HUDEP-2 (cell line): ENCODE data around the gene TOX2.

ENCODE experiments used
- DNase-seq, 76 experiments: peaks; one replicate each; lab custom pipeline; 2025; ENCODE audit not compliant: unreplicated experiment in 76 of 76; lab: John Stamatoyannopoulos, UW

Gene TOX2

DNA sequence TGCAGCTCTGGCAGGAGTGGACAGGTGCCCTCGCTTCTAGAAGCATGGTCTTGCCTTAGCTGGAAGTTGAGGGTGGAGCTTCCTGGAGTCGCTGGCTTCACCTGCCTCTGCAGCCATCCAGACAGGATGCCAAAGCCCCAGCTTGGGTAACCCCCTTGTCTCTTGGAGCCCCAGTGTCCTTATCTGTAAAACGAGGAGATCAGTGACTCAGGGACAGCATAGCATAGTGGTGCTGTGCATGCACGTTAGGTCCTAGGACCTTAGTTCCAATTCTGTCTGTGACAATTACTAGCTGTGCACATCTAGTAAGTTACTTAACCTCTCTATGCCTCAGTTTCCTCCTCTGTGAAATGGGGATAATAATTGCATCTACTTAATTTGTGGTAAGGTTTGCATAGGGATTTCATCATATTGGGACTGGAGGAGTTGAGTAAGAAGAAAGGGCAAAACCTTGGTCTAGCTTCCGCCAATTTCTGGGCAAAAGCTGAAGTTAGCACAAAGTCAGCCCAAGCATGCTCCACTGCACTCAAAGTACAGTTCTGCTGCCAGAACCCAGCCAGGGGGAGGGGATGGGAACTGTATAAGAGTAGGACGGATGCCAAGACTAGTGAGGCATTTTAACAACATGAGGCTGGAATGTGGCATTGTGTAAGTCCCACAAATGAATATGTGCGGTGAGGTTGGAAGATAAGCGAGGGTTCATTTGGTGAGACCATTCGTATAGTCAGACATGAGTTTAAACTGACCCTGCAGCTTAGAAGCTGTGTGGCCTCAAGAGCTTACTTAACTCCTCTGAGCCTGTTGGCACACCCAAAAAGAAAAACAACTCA lies 24.5 kb downstream of the TOX2 start:
- DNase-seq, result no peak

DNA sequence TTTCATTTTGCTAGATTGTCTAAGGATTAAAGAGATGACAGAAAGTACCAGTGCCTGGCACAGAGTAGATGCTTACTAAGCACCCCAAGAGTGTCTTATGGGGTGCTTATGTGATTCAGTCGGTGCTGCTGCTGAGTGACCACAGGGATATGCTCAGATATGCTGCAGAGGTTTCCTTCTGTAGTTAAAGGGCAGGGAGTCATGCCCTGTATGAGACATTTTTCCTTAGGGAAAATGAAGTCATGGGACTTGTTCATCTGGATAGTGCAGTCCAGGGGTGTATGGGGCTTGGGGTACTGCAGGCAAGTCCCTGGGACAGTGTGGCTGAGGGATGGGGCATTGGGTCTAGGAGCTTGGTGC lies 25.1 kb downstream of the TOX2 start:
- DNase-seq, result no peak

DNA sequence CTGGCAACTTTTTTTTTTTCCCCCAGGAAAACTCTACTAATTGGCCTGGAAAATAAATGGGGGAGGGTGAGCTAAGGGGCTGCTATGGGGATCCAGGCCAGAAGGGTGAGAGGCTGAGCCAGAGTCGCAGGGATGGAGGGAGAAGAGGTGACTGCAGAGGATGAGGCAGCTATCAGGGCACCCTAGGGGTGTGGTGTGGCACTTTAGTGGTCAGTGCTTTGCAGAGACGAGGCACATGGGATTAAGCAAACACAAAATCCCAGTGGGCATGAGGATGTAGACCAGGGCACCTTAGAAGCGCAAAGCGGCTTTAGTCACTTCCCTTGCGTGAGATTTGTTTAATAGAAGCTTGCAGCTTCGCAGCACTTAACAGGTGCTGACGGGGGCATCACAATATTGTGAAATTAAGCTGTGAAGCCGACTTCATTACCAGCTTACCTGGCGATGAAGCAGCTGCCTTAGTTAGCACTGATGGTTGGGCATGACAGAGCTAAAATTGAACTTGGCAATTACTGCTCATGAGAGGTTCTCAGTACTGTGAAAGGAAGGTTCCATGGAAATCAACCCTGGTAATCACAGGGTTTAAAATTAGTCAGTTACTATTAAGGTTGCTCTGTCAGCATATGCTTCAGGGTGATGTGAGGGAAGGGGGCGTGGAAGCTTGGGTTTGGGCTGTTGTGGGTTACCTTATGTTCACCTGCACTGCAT lies 26.0 kb downstream of the TOX2 start:
- no peak for DNase-seq

DNA sequence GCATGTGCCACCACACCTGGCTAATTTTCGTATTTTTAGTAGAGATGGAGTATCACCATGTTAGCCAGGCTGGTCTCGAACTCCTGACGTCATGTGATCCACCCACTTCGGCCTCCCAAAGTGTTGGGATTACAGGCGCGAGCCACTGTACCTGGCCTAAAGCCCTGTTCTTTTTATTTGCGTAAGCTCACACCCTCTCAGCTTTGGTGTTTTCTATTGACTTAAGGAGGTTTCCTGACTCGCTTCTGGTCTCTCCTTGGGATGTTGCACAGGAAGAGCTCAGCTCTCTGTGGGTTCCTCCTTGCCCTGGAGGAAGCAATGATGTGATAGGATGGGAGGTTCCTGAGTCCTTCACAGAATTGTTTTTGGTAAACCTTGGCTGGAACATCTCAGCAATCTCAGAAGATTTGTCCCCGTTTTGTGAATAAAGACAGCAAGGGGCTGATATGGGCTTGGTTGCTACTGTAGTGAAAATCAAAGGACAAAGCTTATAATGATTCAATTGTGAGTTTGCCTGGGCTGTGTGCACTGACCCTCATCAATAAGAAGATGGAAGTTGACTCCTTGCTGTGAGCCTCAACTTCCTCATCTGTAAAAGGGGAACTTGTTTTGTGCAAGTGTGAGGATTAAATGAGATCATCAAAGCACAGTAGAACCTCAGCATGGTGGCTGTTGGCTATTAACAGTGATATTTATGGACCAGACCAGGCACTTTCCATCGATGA lies 27.0 kb downstream of the TOX2 start:
- DNase-seq, result no peak

DNA sequence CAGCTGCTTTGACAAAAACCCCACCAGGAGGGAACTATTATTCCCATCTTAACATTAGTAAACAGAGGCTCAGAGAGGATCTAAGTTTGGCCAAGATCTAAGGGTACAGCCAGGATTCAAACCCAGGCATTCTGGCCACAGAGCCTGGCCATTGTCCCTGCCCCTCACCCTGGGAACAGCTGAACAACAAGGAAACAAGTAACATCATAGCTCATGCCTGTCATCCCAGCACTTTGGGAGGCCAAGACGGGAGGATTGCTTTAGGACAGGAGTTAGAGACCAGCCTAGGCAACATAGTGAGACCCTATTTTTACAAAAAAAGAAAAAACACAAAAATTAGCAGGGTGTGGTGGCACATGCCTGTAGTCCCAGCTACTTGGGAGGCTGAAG lies 27.5 kb downstream of the TOX2 start:
- no peak for DNase-seq

DNA sequence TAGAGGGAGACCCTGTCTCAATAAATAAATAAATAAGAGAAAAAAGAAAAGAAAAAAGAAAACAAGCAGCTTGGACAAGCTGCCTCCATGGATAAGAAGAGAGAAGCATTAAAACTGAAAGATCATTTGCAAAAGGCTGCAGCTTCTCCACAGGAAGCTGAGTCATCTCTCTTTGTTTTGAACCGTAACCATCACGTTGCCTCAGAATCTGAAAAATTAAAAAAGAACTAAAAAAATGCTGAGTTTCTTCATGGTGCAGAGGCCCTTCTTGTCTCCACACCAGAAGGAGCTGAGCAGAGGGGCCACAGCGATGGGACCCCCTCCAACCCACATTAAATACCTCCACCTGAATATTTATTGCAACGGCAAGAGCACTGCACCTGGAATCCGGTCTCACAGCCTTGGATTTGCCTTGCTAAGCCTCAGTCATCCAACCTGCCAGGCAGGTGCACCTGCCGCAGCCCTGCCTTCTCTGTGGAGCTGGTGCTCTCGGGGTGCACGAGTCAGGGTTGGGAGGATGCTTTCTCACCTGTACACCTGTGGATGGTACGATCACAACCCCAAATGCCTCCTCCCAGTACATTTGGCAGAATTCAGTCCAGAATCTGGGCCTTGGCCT lies 28.1 kb downstream of the TOX2 start:
- DNase-seq, result no peak

DNA sequence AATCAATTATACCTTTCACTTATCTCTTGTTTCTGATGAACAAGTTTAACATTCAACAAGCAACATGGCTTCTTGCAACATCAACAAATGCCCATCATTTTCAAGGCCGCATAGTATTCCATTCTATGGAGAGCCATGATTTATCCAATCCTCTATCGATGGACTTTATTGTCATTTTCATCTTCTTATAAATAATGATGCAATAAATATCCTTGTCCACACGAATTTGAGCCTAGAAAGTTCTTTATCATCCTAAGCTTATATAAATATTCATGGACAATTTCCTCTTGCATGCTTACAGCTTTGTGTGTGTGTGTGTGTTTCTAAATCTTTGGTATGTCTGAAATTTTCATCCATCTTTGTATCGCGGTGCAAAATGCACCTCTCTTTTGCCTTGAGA lies 29.1 kb downstream of the TOX2 start:
- DNase-seq, result no peak

DNA sequence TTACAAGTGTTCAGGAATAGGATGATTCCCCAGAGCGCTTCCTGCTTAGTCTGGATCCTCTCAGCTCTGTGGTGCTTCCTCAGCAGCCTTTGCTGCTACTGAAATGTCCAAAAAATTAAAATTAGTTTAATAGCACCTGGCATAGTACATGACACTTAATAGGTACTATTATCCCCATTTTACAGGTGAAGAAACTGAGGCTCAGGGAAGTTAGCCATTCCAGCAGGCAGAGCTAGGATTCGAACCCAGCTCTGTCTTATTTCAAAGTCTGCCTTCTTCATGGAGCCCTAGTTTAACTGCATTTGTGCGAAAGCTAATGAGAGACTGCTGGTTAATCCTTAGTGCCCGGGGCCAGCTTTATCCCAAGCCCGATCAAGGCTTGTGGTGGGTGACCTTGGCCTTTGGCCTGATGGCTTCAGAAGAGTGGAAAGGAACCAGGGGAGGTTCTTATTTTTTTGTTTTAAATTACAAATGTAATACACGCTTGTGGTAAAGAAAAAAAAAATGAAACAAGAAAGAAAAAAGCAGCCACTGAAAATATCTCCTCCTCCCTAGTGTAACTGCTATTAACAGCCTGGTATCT lies 30.1 kb downstream of the TOX2 start:
- no peak for DNase-seq

DNA sequence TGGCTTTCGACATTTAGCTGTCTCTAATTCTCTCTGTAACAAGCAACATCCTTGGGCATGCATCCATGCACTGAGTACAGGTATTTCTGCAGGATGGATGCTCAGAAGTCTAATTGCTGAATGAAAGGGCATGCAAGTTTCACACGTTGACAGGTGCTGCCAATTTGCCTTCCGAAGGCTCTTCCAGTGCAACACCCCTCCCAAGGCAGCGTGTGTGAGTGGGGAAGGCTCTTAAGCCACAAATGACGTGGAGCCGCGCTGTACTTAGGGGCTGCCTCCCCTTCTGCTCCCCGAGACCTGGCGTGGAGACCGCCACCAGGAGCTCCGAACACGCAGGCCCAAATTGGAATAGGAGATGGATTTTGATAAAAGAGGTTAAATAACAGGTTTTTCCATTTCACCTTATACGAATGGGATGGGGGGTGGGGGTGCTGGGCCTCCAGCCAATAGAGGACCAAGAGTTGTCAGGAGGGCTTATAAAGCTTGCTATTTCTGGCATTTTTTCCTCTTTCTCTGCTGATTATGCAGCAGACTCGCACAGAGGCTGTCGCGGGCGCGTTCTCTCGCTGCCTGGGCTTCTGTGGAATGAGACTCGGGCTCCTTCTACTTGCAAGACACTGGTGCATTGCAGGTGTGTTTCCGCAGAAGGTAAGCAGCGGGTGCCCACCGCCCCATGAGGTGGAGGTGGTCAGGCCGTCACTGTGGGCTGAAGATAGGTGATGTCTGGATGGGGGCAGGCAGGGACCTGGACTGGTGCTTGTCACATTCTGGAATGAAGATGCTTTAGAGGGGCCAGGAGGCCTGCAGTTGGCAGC lies 30.9 kb downstream of the TOX2 start:
- no peak for DNase-seq

DNA sequence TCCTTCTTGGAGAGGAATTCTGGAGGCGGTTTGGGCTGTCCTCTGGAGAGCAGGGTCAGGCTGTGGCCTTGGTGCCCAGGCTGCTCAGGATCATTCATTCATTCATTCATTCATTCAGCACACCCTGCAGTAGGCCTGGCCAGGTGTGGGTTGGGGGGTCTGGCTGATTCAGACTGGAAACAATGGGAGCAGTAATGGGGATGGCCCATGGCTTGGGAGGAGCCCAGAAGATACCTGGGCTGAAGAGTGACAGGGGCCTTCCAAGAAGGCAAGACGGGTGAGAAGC lies 31.5 kb downstream of the TOX2 start:
- DNase-seq, result no peak

DNA sequence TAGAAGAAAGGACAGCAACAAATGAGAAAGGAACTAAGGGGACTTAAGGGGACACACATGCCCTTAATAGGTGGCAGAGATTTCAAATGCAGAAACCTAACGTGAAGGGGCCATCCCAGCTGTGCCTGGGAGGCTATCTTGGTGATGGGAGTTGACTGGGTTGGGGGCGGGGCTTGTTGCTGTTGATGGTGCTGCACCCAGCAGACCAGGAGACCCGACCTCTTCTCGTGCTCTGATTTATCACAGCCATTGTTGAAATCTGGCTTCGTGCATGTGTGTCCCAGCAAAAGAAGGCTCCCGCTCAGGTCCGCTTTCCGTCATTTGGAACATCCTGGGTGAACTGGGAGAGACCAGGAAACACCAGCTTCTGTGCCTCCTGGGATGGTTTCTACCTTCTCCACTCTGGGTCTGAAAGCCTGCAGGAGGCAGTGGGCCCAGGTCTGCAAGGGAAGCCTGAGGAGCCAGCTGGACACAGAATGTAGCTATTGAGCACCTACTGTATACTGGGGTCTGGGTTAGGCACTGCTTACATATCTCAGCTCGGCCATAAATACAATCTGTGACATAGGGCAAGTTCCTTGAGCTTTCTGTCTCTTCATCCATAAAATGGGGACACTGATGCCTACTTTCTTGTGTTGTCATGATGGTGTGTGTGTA lies 32.1 kb downstream of the TOX2 start:
- DNase-seq, result no peak

DNA sequence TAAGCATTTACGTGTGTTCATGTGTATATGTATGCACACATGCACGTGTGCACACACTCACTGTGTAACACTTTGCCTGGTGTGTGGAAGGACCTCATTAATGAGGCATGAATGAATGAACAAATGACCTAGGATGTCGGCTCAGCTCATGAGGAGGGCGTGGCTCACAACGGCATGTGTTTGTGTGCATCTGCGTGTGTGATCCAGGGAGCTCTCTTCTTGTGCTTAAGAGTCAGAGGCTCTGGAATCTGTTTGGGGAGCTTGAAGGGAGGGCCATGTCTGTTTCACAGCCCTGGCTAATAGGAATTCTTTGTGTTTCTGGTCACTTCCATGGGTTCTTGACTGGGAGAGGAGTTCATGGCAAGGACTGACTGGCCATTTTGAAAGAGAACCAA lies 32.7 kb downstream of the TOX2 start:
- DNase-seq, result no peak

DNA sequence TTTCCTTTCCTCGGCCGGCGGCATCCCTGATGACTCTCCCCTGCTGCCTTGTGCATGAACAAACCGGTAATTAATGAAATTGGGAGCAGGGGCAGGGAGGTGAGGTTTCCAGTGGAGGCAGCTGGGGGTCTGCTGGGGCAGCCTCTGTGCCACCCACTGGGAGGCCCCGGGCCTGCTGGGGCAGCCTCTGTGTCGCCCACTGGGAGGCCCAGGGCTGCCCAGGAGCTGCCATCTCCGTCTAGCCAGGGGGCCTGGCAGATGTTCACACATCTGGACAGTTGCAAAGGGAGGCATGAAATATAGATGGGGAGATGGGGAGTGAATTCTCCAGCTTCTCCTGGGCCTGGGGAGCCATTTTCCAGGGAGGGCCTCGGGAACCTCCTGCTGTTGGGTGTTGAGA lies 33.8 kb downstream of the TOX2 start:
- DNase-seq, result no peak

DNA sequence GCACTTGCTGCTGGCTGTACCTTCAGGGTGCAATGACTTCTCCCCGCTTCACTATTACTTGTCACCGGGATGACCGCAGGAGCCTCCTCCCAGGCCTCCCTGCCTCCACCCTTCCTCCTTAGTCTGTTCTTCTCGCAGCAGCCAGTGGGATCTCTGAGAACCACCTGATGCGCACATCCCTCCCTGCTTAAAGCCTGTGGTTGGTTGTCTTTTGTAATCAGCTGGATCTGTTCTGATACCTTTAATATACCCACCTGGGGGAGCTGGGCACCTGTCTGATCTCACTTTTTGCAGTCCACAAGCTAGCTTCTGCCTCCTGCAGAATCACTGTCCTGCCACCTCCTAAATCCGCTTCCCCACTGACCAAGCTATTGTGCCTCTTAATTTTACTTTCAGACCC lies 34.6 kb downstream of the TOX2 start:
- DNase-seq, result no peak

DNA sequence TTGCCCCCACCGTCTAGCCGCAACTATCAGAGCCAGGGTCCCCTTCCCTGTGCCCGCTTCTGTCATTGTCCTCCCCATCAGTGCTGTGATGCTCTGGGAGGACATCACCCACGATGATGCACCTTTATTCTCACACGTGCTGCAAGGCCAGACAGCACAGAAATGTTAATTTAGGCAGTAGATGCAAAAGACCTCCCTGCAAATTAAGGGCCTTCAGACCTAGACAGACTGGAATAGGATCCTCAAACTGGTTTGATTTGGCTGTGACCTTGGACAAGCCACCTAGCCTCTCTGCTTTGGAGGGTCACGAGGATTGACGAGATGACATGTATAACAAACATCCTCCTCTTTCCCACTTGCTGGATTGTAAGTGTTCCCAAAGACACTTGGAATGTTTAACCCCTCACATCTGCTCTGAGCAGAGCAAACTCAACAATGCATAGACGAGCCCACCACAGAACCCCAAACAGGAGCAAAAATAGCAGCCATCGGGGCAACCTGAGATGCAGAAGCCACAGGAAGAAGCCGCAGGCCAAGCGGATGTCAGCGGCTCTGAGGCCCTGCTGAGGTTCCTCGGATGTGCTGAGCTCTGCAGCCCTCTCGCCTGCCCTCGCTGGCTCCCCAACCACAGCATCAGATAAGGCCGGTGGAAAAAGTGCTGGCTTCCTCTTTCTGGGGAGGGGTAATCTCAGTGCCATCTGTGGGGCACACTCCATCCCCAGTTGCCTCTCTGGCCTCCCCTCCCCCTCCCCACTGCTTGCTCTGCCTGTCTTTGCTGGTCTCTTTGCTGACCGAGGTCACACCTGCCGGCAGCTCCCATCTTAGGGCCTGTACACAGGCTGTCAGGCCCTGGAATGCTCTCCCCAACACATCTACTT lies 35.3 kb downstream of the TOX2 start:
- peak in 45 of 76 experiments; percentile 3 to 74 (median 31) for DNase-seq

DNA sequence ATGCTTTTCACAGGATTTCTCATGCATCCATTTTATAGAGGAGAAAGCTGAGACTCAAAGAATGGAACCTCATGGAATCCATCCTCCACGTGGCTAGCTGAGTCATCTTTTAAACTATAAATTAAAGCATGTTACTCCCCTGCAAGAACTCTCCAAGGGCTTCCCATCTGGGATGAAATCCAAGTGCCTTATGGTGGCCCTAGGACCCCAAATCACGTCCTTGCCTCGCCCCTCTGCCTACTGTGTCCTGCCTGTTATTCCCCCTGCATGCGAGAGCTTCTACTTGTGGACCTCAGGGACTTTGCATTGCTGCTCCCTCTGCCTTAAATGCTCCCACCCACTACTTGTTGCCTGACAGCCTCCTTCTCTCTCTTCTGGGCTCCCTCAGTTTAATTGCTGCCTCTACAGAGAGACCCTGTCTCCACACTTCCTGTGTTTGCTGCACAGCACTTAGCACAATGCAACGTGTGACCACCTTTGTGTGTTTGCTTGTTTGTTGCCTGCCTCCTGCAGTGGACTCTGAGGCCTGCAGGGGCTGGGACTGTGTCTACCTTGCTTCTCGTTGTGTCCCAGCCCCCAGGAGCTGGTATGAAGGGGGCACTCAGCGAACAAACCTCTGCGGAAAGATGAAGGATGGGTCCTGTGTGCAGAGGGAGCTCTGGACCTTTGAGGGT lies 39.4 kb downstream of the TOX2 start:
- DNase-seq, result no peak

DNA sequence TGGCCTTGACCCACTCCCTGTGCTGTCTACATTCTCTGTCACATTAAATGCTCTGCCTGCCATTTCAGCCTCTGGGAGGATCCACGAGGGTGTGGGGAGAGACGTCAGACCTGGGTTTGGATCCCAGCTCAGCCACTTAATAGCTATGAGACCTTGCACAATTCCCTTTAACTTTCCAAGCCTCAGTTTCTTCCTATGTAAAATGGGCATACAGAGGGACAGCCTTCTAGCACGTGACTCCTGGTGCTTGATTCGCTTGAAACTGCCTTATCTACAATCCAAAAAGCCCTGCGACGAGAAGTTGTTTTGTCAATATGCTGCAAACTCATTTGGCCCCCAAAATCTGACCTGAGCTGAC lies 40.0 kb downstream of the TOX2 start:
- no peak for DNase-seq

DNA sequence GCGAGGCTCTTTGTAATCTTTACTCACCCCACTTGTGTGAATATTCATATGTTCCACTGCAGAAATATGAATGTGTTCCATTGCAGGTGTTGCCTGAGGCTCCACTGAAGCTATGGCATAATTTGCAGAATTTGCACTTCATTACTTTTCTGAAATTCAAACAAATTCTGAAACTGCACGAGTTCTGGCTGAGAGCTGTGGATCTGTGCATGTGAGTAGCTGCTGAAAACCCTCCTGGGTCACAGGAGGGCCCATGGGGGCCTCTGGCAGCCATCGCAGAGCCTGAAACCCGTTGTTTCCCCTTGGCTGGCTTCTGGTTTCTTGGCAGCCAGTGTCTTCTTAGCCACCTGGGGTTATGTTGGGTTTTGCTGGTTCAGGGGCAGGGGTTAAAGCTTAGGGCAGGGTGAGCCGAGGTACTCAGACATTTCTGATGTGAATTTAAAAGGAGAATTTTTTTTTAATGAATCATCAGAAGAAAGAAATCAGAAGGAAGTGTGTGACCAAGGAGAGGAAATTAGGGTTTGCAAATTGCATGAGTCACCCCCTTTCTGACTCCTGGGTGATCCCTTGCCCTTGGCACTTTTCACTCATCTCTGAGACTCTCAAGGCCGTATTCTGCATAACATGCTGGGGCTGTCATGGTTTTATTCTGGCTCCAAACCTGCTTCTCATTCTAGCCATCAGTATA lies 40.6 kb downstream of the TOX2 start:
- no peak for DNase-seq
